HT-29 (cell line): ENCODE data around the gene NCS1. TPM values are rescaled to one million over a fixed set of nuclear protein-coding genes. Genes with fewer than 3 reads are reported as not detected.
"Not testable (repeated sequence)": the region's sequence is repeated elsewhere in the genome, so short reads cannot be mapped to it uniquely, and the experiment has no call there.

ENCODE experiments used
- DNase-seq: peaks from one replicate; pipeline ENCODE4 v3.0.0-alpha.2; 2015; ENCODE audit warnings: low spot score
- total RNA-seq: library from RNA; depleted of rRNA; stranded (reverse); fragments of >200 nt; shearing (Covaris generic); gene quantifications from 2 replicates; pipeline ENCODE4 v1.2.3, GENCODE V29; 2014

NCS1 gene
- total RNA-seq, 1 experiment from 2014 or later, result 6.9 TPM

- DNase-seq, result no peak
Measured at GRCh38 chr9:130237076-130237475, 64.9 kb downstream of the NCS1 start.

GRCh38 chr9:130237763-130238524 is 65.7 kb downstream of the NCS1 start:
- DNase-seq, result no peak

GRCh38 chr9:130239363-130239695 is 67.1 kb downstream of the NCS1 start:
- no peak for DNase-seq

GRCh38 chr9:130239741-130240241 is 67.6 kb downstream of the NCS1 start:
- DNase-seq, result no peak

- peak; percentile 55 for DNase-seq
Measured at GRCh38 chr9:130240410-130241197, 68.4 kb downstream of the NCS1 start.

GRCh38 chr9:130241198-130241535 is 69.0 kb downstream of the NCS1 start:
- DNase-seq, result no peak

GRCh38 chr9:130242270-130243014 is 70.2 kb downstream of the NCS1 start:
- DNase-seq, result no peak

GRCh38 chr9:130243015-130243881 is 71.0 kb downstream of the NCS1 start:
- DNase-seq, result peak; percentile 74

GRCh38 chr9:130243882-130244170 is 71.6 kb downstream of the NCS1 start:
- no peak for DNase-seq

- no peak for DNase-seq
Measured at GRCh38 chr9:130244548-130245165, 72.5 kb downstream of the NCS1 start.

GRCh38 chr9:130245474-130245873 is 73.3 kb downstream of the NCS1 start:
- no peak for DNase-seq

- DNase-seq, result no peak
Measured at GRCh38 chr9:130246126-130246525, 73.9 kb downstream of the NCS1 start.

GRCh38 chr9:130254747-130255630 is 82.8 kb downstream of the NCS1 start:
- no peak for DNase-seq

- DNase-seq, result no peak
Measured at GRCh38 chr9:130255631-130256134, 83.5 kb downstream of the NCS1 start.

GRCh38 chr9:130256644-130257043 is 84.4 kb downstream of the NCS1 start:
- no peak for DNase-seq

GRCh38 chr9:130258137-130258536 is 85.9 kb downstream of the NCS1 start:
- not testable (repeated sequence) for DNase-seq

GRCh38 chr9:130259044-130259443 is 86.8 kb downstream of the NCS1 start:
- no peak for DNase-seq

GRCh38 chr9:130260816-130261765 is 88.9 kb downstream of the NCS1 start:
- no peak for DNase-seq
